DMS53 treated with DMSO at 0.1 percent for 48 hours (cell line): ENCODE results near the gene LRP6.

Source experiments
- DNase-seq: peaks from one replicate; lab custom pipeline; 2025; ENCODE audit not compliant: unreplicated experiment; lab: John Stamatoyannopoulos, UW

The LRP6 gene

GRCh38 chr12:12216349-12217017 is 50.4 kb downstream of the LRP6 start:
- peak; percentile 70 for DNase-seq

GRCh38 chr12:12214635-12215131 is 52.2 kb downstream of the LRP6 start:
- DNase-seq: peak; percentile 19

- DNase-seq: no peak
Measured at GRCh38 chr12:12214201-12214600, 52.6 kb downstream of the LRP6 start.

DNA sequence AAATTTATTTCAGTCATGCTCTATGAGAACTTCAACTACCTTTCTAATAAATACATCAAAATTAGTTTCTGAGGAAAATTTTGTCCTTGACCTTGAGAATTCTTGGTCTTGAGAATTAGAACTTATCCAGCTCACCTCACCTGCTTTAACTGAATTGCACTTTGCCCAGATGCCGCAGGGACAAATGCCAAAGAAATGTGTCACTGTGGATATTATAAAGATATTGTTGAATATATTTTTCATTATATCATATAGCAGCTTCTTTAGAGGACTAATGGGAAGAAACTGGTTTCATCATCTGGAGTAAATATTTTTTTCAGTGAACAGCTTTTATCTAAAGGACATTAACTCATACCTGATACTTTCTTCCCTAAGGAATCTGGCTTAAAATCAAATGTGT is 54.1 kb downstream of the LRP6 start:
- no peak for DNase-seq

- DNase-seq: no peak
Measured at GRCh38 chr12:12210983-12211382, 55.9 kb downstream of the LRP6 start.

DNA sequence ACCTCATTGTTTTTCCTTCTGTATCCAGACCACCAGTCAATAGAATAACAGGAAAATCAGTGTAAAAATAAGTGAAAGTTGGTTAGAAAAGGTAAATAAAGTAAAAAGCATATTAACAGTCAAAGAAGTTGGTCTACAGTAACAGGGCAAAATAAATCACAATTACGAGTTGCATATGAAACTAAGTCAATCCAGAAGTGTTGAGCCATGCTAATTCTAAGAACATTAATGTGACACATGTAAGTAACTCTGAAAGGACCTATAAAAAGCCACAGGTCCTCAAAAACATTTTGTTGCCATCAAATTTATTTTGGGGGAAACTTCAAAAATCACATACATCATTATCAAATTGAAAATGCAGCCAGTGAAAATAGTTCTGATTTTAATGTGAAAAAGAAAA is 56.4 kb downstream of the LRP6 start:
- DNase-seq: no peak

DNA sequence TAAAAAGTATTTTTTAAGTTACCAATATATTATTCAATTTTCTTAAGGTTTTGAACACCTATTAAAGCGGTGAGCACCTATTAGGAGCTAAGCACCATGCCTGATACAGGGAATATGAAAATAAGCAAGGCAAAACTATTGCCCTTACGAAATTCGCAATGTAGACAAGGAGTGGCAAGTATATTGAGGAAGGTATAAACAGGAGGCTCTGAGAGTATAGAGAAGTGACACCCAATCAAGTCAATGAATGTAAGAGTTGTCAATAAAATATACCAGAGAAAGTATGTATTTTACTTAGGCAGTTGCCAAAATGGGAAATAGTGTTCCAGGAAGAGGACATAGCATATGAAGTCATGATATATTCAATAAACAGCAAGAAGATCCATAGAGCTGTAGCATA is 57.2 kb downstream of the LRP6 start:
- DNase-seq: no peak

GRCh38 chr12:12209043-12209442 is 57.8 kb downstream of the LRP6 start:
- DNase-seq: no peak

DNA sequence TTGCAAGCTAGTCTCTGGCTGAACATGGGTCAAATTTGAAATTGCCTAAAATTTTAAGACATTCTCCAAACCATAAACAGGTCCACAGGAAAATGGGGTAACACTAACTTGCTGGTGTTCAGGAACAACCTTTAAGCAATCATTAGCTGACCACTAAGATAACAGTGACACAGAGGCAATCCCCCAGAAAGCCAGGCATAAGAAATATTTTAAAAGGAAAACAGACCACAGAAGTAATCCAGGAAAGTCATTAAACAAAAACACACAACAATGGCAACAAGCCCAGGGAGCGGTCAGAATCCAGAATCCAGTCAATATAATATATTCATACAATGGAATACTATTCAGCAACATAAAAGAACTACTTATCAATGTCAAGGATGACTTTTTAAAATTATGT is 59.1 kb downstream of the LRP6 start:
- DNase-seq: no peak

DNA sequence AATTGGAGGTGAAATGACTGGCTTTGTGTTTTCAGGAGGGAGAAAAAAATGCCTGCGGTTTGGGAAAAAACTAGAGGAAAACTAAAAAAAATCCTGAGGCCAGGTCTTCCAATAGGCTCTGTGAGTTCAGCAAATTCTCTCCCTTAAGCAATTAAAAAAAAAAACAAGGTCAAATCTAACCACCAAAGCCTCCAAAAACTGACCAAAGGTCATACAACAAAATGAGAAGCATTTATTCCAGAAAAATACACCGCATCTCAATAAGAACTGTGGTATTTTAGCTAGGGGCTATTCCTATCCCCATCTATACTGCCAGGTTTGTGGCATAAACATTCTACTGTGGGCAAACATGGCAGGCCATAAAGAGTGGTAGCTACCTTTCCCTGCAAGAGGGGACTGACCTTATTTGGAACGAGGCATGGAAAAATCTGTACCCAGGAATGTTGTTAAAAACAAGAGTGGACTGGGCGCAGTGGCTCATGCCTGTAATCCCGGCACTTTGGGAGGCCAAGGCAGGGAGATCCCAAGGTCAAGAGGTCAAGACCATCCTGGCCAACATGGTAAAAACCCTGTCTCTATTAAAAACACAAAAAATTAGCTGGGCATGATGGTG is 60.0 kb downstream of the LRP6 start:
- DNase-seq: no peak

DNA sequence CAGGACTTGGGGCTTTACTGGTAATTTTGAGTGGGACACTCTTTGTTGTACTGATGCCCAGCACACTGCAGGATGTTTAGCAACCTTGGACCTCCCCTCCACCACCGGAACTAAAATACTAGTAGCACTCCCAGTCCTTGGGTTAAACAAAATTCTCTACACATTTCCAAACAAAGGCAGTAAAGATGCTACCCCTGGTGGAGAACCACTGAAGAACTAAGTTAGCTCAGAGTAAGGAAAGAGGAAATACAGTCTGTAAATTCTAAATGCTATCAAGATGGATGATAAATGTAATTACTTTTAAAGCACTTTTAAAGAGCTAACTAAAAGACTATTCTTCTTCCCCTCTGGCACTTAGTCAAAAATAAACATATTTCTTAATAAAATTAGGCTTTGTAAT is 64.1 kb downstream of the LRP6 start:
- no peak for DNase-seq

- no peak for DNase-seq
Measured at GRCh38 chr12:12202105-12202504, 64.7 kb downstream of the LRP6 start.

DNA sequence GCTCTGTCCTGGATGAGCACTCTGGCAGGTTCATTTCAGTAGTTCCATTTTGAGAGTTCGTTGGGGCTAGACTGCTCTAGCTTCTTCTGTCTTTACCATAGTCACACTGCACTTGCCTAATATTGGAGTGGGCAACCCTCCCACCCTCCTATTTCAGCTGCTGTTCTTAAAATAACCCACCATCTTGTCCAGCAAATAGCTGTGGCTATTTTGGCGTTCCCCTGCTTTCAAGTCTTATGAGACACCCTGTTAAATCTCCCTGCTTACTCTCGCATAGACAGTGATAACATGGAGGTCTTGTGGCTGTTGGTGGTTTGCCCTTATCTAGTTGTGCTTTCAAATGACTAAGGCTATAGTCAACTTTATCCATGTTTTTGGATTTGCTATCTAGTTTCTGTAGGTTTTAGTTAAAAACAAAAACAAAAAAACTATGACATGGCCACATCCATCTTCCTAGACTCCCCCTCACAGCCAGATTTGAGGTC is 65.5 kb downstream of the LRP6 start:
- no peak for DNase-seq

DNA sequence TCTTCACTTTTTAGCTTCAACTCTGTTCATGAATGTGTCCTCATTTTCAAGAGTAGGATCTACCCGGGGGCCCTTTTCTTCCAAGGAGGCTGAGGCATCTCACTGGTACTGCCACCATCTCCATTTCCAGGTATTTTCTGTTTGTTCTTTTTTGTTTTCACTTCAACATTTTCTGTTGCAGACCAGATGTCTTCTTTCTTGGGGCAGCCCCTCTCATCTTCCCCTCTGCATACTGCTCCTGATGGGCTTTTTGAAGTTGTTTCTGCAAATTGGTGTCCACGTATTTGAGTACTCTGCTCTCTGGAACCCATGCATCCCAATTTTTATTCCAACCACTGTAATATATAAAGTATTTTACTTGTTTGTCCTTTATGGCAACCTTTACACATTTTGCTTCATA is 66.5 kb downstream of the LRP6 start:
- no peak for DNase-seq

GRCh38 chr12:12198124-12198523 is 68.7 kb downstream of the LRP6 start:
- no peak for DNase-seq

- DNase-seq: no peak
Measured at GRCh38 chr12:12197128-12197527, 69.7 kb downstream of the LRP6 start.

GRCh38 chr12:12195516-12195915 is 71.3 kb downstream of the LRP6 start:
- no peak for DNase-seq

DNA sequence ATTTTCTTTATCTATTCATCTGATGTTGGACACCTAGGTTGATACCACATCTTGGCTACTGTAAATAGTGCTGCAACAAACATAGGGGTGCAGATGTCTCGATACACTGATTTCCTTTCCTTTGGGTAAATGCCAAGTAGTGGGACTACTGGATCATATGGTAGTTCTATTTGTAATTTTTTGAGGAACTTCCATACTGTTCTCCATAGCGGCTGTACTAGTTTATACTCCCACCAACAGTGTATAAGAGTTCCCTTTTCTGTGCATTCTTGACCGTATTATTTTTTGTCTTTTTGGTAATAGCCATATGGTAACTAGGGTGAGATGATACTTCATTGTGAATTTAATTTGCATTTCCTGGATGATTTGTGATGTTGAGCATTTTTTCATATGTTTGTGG is 71.8 kb downstream of the LRP6 start:
- DNase-seq: no peak

GRCh38 chr12:12194206-12194605 is 72.6 kb downstream of the LRP6 start:
- peak; percentile 86 for DNase-seq

DNA sequence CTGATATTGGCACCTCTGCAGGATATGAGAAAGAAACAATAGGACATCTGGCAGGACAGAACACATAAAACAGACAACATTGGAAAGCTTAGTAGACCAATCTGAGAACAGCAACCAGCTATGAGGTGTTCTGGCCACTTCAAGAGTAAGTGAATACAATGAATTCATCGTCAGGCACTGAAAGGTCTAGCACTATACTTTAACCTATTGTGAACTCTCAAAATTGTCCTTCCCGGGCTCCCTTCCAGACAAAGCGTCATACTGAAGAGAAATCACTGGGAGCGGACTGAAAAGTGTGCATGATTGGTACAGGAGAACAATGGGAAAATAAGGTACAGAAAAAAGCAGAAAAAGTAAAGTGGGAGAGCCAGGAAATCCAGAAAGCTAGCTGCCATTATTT is 75.8 kb downstream of the LRP6 start:
- no peak for DNase-seq

GRCh38 chr12:12190087-12190809 is 76.6 kb downstream of the LRP6 start:
- no peak for DNase-seq

GRCh38 chr12:12185414-12185813 is 81.4 kb downstream of the LRP6 start:
- no peak for DNase-seq
